Activated naive CD4-positive, alpha-beta T cell treated with anti-CD3 and anti-CD28 coated beads, Interleukin-2, amount 50 U/mL, for 16 hours (primary cell): ENCODE results near the gene NBAS.

Experiments used
- DNase-seq: peaks from one replicate; pipeline ENCODE4 v3.0.0-alpha.2; 2020

NBAS gene

GRCh38 chr2:15588329-15588919, 27.3 kb upstream of the NBAS start:
- peak; percentile 20 for DNase-seq

GRCh38 chr2:15584767-15585469, 23.8 kb upstream of the NBAS start:
- no peak for DNase-seq

- DNase-seq, result no peak
Measured at GRCh38 chr2:15584316-15584715, 23.2 kb upstream of the NBAS start.

GRCh38 chr2:15583826-15584225, 22.7 kb upstream of the NBAS start:
- DNase-seq, result no peak

GRCh38 chr2:15582710-15583357, 21.7 kb upstream of the NBAS start:
- no peak for DNase-seq

GRCh38 chr2:15580451-15580850, 19.3 kb upstream of the NBAS start:
- DNase-seq, result no peak

- DNase-seq, result no peak
Measured at GRCh38 chr2:15579641-15580040, 18.5 kb upstream of the NBAS start.

- DNase-seq, result peak; percentile 89
Measured at GRCh38 chr2:15577071-15577735, 16.1 kb upstream of the NBAS start.

GRCh38 chr2:15571729-15572128, 10.6 kb upstream of the NBAS start:
- DNase-seq, result no peak

- no peak for DNase-seq
Measured at GRCh38 chr2:15570104-15570503, 9.0 kb upstream of the NBAS start.

GRCh38 chr2:15568874-15569273, 7.7 kb upstream of the NBAS start:
- no peak for DNase-seq

GRCh38 chr2:15566912-15567311, 5.8 kb upstream of the NBAS start:
- DNase-seq, result no peak

GRCh38 chr2:15565994-15566671, 5.0 kb upstream of the NBAS start:
- DNase-seq, result no peak

- DNase-seq, result no peak
Measured at GRCh38 chr2:15565392-15565791, 4.3 kb upstream of the NBAS start.

GRCh38 chr2:15563227-15564100, 2.3 kb upstream of the NBAS start:
- no peak for DNase-seq

GRCh38 chr2:15562354-15563031, 1.4 kb upstream of the NBAS start:
- DNase-seq, result no peak

- peak; percentile 45 for DNase-seq
Measured at GRCh38 chr2:15561574-15562344, 625 bp upstream of the NBAS start.

- no peak for DNase-seq
Measured at GRCh38 chr2:15560140-15560987, 770 bp downstream of the NBAS start.

GRCh38 chr2:15559379-15560139, 1.6 kb downstream of the NBAS start:
- no peak for DNase-seq
